ENCODE measurements around the gene PDE11A.

PDE11A gene

GRCh38 chr2:178072383-178073301 lies at the start of gene PDE11A:
Gene PDE11A (minus strand): TSS chr2:178072777. CDS start chr2:178072437, 340 bp downstream.
- in situ Hi-C loops (cut with HindIII; ENCODE audit: low sequenced_read_pairs) = no loop called here
- peak; percentile 73 for DNase-seq (ENCODE audit: low read depth, low spot score)
- no peak for TF ChIP-seq CTCF (IDR thresholded peaks at IDR 0.05; ENCODE audit: low read depth, low read length)
- peak within 1 kb of the TSS; percentile 45 for H3K4me3 ChIP-seq (ENCODE audit: low read depth, low read length)

GRCh38 chr2:178119179-178119922 lies 46.8 kb upstream of the PDE11A start:
- no peak for TF ChIP-seq CTCF (IDR thresholded peaks at IDR 0.05; ENCODE audit: low read depth, low read length)
- in situ Hi-C loops (cut with HindIII; ENCODE audit: low sequenced_read_pairs) = no loop called here
- DNase-seq (ENCODE audit: low read depth, low spot score) = no peak
- H3K4me3 ChIP-seq (ENCODE audit: low read depth, low read length) = no peak overlapping the region

GRCh38 chr2:178117725-178118124 lies 45.1 kb upstream of the PDE11A start:
- no peak for DNase-seq (ENCODE audit: low read depth, low spot score)
- no peak overlapping the region for H3K4me3 ChIP-seq (ENCODE audit: low read depth, low read length)
- in situ Hi-C loops (cut with HindIII; ENCODE audit: low sequenced_read_pairs) = no loop called here
- no peak for TF ChIP-seq CTCF (IDR thresholded peaks at IDR 0.05; ENCODE audit: low read depth, low read length)

GRCh38 chr2:178115271-178115670 lies 42.7 kb upstream of the PDE11A start:
- in situ Hi-C loops (cut with HindIII; ENCODE audit: low sequenced_read_pairs) = no loop called here
- H3K4me3 ChIP-seq (ENCODE audit: low read depth, low read length) = no peak overlapping the region
- no peak for TF ChIP-seq CTCF (IDR thresholded peaks at IDR 0.05; ENCODE audit: low read depth, low read length)
- DNase-seq (ENCODE audit: low read depth, low spot score) = no peak

- no peak for DNase-seq (ENCODE audit: low read depth, low spot score)
- in situ Hi-C loops (cut with HindIII; ENCODE audit: low sequenced_read_pairs) = no loop called here
- H3K4me3 ChIP-seq (ENCODE audit: low read depth, low read length) = no peak overlapping the region
- TF ChIP-seq CTCF (IDR thresholded peaks at IDR 0.05; ENCODE audit: low read depth, low read length) = no peak
Measured at GRCh38 chr2:178114462-178114861, 41.9 kb upstream of the PDE11A start.

GRCh38 chr2:178112202-178113152 lies 39.9 kb upstream of the PDE11A start, which contains the start of gene RBM45:
Gene RBM45 (plus strand): TSS chr2:178112437. CDS start chr2:178112547, 110 bp downstream.
- DNase-seq (ENCODE audit: low read depth, low spot score) = peak; percentile 93
- H3K4me3 ChIP-seq (ENCODE audit: low read depth, low read length) = peak within 1 kb of the TSS; percentile 97
- in situ Hi-C loops (cut with HindIII; ENCODE audit: low sequenced_read_pairs) = no loop called here
- TF ChIP-seq CTCF (IDR thresholded peaks at IDR 0.05; ENCODE audit: low read depth, low read length) = peak; percentile 98

Data from astrocyte of the spinal cord (primary cell).